Fibroblast of skin of right biceps (primary cell): ENCODE results near the gene PPP1CB.

Experiments
- DNase-seq: peaks from one replicate; pipeline ENCODE4 v3.0.0-alpha.2; 2013

Gene PPP1CB

DNA sequence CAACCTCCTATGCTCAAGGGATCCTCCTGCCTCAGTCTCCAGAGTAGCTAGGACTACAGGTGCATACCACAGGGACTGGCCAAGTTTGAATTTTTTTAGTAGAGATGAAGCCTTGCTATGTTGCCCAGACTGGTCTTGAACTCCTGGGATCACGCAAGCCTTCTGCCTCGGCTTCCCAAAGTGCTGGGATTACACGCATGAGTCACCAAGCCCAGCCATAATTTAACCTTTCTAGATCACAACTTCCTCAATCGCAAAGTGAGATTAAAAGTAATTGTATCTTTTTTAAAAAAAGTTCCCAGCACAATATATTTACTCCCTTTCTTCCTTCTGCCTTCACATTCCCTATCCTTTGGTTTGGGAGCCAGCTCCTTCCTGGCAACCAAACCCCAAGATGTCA is 5.8 kb upstream of the PPP1CB start:
- DNase-seq: no peak

DNA sequence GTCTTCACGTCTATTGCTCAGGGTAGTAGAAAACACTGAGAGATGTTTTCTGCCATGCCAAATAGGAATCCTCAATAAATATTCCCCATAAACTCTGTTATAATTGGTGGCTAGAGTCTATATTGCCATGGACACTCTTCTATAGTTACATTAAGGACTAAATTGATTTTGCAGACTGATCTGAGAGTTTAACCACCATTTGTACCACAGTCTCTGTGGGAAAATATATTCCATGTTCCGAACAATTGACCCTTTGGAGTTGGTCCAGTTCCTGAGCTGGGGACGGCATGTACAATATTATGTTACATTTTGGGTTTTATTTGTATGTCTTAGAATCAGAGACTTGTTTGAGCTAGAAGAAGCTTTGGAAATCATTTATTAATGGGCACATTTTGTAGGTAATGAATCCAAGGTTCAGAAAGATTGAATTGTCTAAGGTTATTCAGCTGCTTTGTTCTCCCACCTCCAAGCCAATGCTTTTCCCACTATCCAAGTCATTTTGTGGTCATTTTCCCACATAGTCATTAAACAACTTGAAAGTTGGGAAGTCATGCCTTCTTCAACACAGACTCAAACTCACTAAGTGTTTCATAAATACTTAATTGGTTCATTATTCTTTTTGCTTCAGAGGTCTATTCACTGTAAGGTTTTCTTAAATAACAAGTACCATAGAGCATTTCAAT is 5.1 kb upstream of the PPP1CB start:
- no peak for DNase-seq

DNA sequence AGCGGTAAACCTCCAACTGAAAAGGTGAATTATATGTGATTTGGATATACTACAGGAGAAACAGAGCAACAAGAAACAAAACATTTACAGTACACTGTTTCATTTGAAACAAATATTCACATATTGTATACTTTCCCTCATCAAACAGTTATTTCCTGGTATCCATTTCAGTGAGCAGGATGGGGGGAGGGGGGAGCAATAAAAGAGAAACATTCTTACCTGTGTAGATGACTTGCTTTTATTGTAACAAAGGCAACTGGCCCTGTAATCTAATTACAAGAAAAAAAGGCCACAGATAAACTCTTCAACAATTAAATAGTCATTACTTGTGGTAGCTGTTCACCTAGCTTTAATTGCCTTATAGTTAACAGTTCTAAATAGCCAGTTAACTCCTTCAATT is 3.9 kb upstream of the PPP1CB start:
- DNase-seq: no peak

DNA sequence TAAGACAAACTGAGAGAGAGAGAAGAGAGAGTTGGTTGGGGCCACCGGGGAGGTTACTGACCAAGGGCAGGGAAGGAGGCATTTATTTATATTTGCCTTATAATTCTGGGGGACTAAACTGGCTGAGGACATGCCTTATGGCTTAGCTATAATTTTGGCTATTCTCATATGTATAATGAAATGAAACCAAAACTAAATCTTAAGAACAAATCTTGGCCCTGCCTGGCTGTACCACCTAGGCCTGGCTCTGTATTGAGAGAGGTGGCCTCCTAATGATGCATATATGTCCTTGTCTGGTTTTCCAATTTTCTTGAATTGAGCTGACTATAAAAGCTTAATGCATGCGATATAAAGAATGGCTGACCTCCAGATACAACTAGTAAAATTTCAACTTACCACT is 3.5 kb upstream of the PPP1CB start:
- no peak for DNase-seq

DNA sequence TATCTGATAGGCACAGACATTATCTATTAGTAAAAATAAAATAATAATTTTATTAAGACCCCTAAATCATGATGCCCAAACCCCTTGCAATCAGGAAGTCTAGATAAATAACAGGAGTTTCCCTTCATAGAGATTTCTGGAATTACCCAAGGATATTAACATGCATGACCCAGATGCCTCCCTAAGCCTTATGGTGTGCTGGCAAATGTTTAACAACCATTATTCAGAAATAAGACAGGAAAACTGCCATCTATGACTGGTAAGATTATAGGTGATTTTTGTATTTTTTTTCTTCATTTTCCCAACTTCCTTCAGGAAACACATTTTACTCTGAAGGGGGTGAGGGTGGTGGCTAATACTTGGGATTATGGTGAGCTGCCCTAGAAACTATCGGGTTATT is 2.7 kb upstream of the PPP1CB start:
- DNase-seq: no peak

DNA sequence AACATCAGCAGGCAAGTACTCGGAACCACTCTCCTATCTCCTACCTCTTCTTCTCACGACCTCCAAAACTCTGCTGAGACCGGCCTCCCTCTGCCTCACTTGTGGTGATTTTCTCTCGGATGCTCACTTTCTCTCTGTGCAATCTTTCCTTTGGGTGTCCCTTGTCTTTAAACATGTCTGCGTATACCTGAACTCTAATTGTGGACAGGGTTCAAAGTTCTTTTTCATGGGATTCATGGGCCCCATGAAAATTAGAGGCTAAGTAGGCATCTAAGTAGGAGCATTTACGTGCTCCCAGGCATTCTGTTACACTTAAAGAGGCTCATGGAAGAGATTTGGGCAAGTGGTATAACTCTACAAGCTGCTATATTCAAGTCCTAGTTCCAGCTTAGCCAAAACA is 2.1 kb upstream of the PPP1CB start:
- no peak for DNase-seq

DNA sequence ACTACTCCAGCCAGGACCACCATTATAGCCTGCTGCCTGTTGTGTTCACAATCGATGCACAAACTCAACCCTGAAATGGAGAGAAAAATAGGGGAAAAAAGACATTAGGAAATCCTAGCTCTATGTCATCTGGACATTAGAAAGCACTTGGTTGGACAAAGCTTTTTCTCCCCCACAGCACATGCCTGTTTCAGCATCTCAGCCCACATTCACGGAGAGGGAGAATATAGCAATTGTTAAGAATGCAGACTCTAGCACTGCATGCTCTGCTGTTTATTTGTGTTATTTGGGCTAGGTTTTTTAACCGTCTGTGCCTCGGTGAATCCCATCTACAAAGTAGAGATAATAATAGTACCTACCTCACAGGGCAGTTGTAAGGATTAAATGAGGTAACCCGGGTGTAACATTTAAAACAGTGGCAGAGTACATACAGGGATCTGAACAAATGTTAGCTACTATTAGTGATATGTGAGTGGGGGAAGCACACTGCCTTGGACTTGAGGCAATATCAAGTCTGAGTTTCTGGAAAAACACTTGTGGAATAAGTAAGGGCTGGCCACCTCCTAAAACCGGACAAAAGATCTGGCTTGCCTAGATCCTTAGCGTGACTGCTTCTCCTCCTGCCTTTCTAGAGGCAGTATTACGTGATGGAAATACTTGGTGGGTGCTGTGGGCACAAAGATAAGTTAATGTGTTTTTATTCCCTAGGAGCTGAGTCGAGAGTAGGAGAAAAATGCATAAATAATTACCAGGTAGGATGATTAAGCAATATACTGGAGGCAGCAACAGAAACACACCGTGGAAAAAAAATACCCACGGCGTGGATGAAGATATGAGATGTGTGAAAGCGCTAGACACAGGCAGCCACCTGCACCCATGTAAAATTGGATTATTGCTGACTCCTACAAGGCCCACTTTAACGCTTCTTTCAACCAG is 1.0 kb upstream of the PPP1CB start:
- DNase-seq: peak; percentile 24

DNA sequence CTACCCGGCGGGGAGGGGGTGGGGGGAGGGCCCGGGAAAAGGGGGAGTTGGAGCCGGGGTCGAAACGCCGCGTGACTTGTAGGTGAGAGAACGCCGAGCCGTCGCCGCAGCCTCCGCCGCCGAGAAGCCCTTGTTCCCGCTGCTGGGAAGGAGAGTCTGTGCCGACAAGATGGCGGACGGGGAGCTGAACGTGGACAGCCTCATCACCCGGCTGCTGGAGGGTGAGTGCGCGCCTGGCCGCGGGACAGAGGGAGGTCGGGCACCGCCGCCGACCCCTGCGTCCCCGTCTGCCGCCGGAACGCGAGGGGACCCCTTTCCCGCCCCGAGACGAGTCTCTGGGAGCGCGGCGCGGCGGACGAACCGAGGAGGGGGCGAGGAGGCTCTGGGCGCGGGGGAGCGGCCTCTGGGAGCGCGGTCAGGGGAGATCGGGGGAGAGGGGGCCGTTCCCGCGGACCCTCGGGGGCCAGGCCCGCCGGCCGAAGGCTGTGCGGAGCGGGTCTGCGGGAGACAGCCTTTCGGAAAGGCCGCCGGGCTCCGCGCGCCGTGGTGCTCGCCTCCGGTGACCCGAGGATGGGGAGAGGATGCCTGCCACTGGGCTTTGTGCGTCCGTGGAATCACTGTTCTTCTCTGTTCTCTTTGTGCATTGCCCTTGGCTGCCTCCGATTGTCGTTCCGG is 463 bp downstream of the PPP1CB start:
- DNase-seq: no peak

DNA sequence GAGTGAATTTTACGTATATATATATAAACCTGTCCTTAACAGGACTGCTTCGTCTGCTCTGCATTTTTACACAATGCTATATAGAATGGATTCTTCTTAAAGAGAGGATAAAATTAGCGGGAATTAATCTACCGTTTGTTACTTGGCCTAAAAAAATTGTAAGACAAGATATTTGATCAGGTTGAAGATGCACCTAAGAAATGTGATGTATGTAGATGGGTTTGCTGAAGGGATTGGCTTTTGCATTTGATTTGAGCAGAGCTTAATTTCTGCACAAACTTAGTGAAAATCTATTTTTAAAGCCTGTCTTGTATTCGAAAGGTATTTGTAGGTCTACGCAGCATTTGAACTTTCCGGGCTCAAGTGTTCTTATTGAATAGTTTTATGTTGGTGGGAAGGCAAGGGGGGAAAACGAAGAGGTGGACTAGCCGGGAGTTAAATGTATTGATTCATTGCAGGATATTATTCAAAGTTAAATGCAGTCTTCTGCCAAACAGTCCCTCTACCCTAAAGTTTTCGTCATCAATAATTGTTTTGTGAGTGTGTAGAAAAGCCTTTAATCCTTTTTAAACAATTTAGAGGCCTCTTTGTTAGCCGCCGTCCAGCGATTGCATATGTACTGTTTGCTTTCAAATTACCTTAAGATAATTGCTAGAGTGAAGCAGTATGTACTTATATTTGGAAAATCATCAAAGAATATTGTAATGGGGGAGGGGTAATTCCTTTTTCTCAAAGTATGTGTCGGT is 1.2 kb downstream of the PPP1CB start:
- no peak for DNase-seq

DNA sequence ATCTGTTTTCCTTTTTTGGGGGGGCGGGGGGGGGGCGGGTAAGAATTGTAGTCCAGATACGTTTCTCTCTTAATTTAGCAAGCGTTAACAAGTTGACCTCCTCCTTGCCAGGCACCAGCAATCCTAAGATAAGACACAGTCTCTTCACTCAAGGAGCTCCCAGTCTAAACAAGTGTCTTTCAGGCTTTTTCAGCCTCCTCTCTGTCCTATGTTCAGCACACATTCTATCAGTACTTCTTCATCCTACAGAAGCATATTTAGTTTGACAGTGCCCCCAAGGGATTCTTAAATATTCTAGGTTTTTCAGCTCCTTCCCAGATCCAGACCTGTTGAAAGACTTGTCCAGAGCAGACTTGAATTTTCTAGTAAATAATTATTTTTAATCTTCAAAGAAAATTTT is 2.7 kb downstream of the PPP1CB start:
- DNase-seq: peak; percentile 17

DNA sequence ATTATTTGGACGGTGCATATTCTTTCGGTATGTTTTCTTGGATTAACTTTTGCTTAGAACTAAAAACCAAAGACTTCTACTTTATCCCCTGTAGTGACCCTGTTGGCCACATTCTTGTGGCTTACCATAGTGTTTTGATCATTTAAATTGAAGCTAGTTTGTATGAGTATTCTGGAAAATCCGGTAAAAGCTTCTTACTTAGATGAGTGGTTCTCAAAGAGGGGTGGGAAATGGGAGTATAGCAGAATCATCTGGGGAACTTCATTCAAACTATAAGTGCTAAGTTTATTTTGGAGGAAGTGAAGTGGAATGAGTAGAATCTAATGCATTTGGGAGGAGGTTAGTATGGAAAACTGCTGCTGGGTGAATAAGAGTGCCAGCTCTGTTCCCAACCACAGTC is 3.8 kb downstream of the PPP1CB start:
- DNase-seq: peak; percentile 50

DNA sequence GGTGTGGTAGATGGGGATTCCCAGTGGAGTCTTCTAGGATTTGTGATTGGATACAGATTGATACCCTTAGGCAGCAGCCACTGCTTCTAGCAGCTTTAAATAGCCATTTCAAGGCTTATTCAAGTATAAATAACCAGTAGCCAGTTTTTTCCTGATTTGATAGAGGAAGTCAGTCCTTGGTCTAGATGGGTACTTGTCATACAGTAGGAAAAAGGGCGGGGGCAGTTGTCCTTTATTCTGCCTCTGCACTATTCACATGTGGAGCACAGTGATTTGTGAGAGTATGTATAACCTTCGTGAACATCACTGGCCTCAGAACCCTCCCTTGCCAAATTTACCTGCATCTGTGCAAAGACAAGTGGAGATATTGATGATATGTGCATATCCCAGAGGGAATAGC is 6.8 kb downstream of the PPP1CB start:
- no peak for DNase-seq

DNA sequence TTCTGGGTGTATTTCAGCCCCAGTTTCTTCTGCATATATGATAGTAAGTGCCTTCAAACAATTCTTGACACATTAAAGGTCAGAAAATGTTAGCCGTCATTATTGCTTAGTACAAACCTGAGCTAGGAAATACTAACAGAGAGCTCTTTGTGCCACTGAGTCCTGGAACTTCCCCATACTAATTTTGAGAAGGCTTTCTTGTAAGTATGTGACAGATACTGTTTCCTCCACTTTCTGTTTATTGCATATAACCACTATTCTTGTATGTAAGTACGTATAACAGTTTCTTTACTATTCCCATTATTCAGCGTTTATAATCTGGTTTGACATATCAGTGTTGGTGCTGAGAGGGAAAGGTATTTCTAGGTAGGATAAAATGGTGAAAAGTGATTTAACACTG is 9.8 kb downstream of the PPP1CB start:
- DNase-seq: no peak

DNA sequence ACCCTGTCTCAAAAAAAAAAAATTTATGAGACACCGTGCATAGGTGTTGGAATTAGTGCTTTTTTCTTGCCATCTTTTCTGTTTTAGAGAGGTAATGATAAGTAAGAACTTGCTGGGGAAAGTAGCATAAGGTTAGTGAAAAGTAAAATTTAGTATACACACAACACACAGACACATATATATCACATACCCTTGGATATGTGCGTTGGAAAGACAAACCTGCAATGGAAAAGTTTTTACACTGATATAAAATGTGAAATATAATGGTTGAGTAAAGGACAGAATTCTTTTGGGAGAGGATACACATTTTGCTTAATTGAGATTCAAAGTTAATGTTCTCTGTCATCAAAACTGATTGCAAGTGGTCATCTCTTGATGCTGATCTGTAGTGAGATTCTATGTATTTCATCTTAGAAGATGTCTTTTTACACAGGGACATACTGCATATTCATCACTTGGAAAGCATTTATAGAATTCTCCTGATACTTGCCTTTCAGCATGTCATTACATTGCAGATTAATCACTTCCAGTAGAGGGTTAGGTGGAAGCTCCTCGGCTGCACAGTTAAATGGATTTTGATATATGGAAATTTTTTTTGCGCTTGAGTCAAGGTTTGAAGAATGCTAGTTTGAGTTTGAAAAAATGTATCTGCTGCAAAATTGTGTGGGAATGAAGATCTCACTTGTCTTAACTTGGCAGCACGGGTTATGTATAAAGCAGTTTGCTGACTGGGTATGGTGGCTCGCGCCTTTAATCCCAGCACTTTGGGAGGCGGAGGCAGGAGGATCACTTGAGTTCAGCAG is 13.5 kb downstream of the PPP1CB start:
- DNase-seq: peak; percentile 93

DNA sequence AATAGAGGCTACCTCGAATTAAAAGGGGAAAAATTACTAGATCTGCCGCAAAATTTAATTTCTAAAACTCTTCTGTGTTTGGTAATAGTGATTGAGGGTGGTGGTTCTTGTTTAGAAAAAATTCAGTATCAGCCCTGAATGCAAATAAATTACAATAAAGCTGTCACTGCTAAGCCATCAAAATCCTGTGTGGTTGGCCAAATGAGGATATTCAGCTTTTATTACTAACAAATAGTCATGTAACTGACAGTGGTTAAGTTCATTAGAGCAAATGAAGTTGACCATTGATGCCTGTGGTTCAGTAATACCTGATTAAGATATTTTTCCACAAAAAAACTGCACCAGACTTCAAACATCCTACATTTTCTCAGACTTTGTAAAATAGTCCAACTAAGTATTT is 14.4 kb downstream of the PPP1CB start:
- DNase-seq: no peak

DNA sequence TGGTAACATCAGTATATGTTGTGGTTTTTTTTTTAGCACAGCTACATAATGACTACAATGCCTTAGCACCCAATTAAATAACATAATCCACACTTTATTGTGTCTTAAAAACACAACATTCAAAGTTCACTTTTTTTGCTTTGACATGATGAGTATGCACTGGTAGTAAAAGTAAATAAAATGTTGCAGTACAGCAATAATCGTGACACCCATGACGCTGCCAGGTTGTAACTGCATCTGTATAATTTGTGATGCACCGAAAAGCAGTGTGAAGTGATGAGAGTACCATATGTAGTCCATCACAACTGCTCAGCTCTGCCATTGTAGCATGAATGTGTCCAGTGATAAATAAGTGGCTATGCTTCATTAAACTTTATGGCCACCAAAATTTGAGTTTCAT is 15.7 kb downstream of the PPP1CB start:
- no peak for DNase-seq

DNA sequence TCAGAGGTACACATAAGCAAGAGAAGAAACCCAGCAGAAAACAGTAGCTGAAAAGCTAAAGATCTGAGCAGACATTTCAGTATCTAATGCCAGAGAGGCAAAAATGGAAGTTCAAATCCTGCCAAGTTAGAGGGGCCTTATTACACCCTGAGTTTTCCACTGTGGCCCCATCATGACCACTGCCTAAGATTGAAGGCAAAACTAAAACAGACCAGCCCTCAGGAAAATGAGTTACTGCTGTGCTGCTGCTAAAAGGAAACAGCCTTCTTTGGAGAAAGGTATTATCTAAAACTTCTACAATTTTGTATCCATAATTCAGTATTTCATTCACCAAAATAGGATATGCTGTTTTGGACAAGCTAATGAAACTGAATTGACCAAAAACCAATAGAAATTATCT is 16.8 kb downstream of the PPP1CB start:
- DNase-seq: no peak

DNA sequence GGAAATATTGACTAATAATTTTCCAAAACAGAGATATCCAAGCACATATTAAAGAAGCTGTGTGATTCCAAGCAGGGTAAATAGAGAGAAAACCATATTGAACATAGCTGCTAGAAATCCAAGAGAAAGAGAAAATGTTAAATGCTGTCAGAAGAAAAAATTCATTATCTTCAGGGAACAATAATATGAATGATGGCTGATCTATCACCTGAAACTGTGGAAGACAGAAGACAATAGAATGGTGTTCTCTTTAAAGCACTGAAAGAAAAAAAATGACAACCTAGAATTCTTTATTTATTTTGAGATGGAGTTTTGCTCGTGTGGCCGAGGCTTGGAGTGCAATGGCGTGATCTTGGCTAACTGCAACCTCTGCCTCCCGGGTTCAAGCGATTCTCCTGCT is 17.3 kb downstream of the PPP1CB start:
- DNase-seq: no peak

DNA sequence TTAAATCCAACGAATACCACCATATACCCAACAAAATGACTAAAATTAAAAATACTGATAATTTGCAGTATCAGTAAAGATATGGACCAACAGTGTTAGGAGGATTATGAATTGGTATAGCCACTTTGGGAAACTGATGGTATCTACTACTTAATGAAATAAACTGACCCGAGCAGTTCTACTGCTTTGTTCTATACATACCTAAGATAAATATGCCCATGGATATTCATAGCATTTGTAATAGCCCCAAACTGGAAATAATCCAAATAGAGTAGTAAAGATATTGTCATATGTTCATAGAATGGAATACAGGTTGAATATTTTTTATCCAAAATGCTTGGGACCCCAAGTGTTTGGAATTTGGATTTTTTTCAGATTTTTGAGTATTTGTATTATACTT is 20.7 kb downstream of the PPP1CB start:
- no peak for DNase-seq

DNA sequence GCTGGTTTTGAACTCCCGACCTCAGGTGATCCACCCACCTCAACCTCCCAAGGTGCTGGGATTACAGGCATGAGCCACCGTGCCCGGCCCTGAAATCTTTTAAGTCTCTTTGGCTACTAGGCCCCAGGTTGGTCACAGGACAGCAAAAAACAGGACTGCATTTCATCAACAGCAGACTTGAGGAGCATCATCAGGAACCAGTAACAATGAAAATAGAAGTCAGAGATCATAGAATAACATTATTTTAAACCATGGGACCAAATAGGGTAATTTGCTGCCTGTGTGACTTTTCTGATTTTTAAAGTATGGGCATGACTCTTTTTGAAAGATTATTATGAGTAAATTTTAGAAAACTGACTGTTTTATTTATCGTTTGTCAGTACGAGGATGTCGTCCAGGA is 24.8 kb downstream of the PPP1CB start:
- no peak for DNase-seq

DNA sequence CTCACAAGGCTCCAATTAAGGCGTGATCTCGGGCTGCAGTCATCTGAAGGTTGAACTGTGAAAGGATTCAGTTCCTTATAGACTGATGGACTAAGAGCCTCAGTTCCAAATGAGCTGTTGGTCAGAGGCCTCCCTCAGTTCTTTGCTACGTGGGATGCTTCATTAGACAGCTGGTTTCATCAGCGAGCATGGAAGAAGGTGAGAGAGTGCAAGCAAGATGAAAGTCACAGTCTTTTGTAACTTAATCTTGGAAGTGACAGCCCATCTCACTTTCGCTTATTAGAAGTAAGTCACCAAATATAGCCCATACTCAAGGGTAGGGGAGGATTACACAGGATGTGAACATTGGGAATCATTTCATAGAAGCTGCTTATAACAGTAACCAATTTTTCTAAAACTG is 26.8 kb downstream of the PPP1CB start:
- no peak for DNase-seq

DNA sequence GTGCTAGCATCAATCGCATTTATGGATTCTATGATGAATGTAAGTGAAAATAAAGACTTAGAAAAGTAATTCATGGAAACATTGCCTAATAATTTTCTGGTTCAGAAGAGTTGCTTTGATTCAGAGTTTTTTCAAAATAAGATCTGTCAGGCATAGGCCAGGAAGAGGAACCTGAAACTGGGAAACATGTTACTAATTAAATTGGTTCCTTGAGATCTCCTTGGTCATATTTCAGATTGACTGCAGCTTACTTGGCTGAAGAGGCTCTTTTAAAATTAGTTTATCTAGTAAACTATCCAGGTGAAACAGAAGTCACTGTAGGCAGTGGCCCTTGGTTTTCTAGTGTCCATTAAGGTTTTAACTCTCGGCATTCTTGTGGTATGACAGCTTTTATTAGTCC is 27.4 kb downstream of the PPP1CB start:
- no peak for DNase-seq
